Measurements from ENCODE around the gene UBE2Z.
"Not testable (repeated sequence)": the region's sequence is repeated elsewhere in the genome, so short reads cannot be mapped to it uniquely, and the experiment has no call there.

UBE2Z gene

GRCh38 chr17:48908047-48908843 is at the start of gene UBE2Z:
Gene UBE2Z, plus strand, starts transcription at chr17:48908407. Its CDS starts 97 bp downstream, at chr17:48908504.
- peak within 1 kb of the TSS; percentile 91 for H3K4me3 ChIP-seq (ENCODE audit: low read length)
- TF ChIP-seq ZNF274 (IDR thresholded peaks at IDR 0.05; ENCODE audit: low read depth, low read length): no peak

- no peak overlapping the region for H3K4me3 ChIP-seq (ENCODE audit: low read length)
- no peak for TF ChIP-seq ZNF274 (IDR thresholded peaks at IDR 0.05; ENCODE audit: low read depth, low read length)
Measured at GRCh38 chr17:48860034-48860433, 48.2 kb upstream of the UBE2Z start.

- no peak overlapping the region for H3K4me3 ChIP-seq (ENCODE audit: low read length)
- TF ChIP-seq ZNF274 (IDR thresholded peaks at IDR 0.05; ENCODE audit: low read depth, low read length): no peak
Measured at GRCh38 chr17:48860456-48860855, 47.8 kb upstream of the UBE2Z start.

- TF ChIP-seq ZNF274 (IDR thresholded peaks at IDR 0.05; ENCODE audit: low read depth, low read length): no peak
- H3K4me3 ChIP-seq (ENCODE audit: low read length): no peak overlapping the region
Measured at GRCh38 chr17:48868916-48869500, 39.2 kb upstream of the UBE2Z start.

- no peak overlapping the region for H3K4me3 ChIP-seq (ENCODE audit: low read length)
- TF ChIP-seq ZNF274 (IDR thresholded peaks at IDR 0.05; ENCODE audit: low read depth, low read length): no peak
Measured at GRCh38 chr17:48869821-48870318, 38.3 kb upstream of the UBE2Z start.

GRCh38 chr17:48871035-48871550 is 37.1 kb upstream of the UBE2Z start:
- H3K4me3 ChIP-seq (ENCODE audit: low read length): no peak overlapping the region
- no peak for TF ChIP-seq ZNF274 (IDR thresholded peaks at IDR 0.05; ENCODE audit: low read depth, low read length)

GRCh38 chr17:48871551-48872351 is 36.5 kb upstream of the UBE2Z start:
- no peak for TF ChIP-seq ZNF274 (IDR thresholded peaks at IDR 0.05; ENCODE audit: low read depth, low read length)

GRCh38 chr17:48872409-48872808 is 35.8 kb upstream of the UBE2Z start:
- not testable (repeated sequence) for H3K4me3 ChIP-seq (ENCODE audit: low read length)

More at GRCh38 chr17:48871551-48872351, 36.5 kb upstream of the UBE2Z start:
- no peak overlapping the region for H3K4me3 ChIP-seq (ENCODE audit: low read length)

GRCh38 chr17:48873209-48873608 is 35.0 kb upstream of the UBE2Z start:
- no peak overlapping the region for H3K4me3 ChIP-seq (ENCODE audit: low read length)
- TF ChIP-seq ZNF274 (IDR thresholded peaks at IDR 0.05; ENCODE audit: low read depth, low read length): no peak

GRCh38 chr17:48873696-48874443 is 34.3 kb upstream of the UBE2Z start:
- TF ChIP-seq ZNF274 (IDR thresholded peaks at IDR 0.05; ENCODE audit: low read depth, low read length): no peak
- H3K4me3 ChIP-seq (ENCODE audit: low read length): no peak overlapping the region

GRCh38 chr17:48878920-48879898 is 29.0 kb upstream of the UBE2Z start:
- no peak for TF ChIP-seq ZNF274 (IDR thresholded peaks at IDR 0.05; ENCODE audit: low read depth, low read length)
- no peak overlapping the region for H3K4me3 ChIP-seq (ENCODE audit: low read length)

- TF ChIP-seq ZNF274 (IDR thresholded peaks at IDR 0.05; ENCODE audit: low read depth, low read length): no peak
- H3K4me3 ChIP-seq (ENCODE audit: low read length): no peak overlapping the region
Measured at GRCh38 chr17:48882272-48882671, 25.9 kb upstream of the UBE2Z start.

- TF ChIP-seq ZNF274 (IDR thresholded peaks at IDR 0.05; ENCODE audit: low read depth, low read length): no peak
- no peak overlapping the region for H3K4me3 ChIP-seq (ENCODE audit: low read length)
Measured at GRCh38 chr17:48883171-48883570, 25.0 kb upstream of the UBE2Z start.
